ENCODE measurements around the gene ARL14. TPM values are rescaled to one million over a fixed set of nuclear protein-coding genes. Genes with fewer than 3 reads are reported as not detected.

The ARL14 gene
- total RNA-seq, result not detected

- Mint-ChIP-seq H3K4me1 (ENCODE audit: low read depth in 2 of 2) (no peaks in the 10 kb centered on the region), H3K27me3 (peaks cover 26 to 33% of the 10 kb centered on the region in 2 donors), H3K27ac (no peak within 1 kb of the TSS), H3K36me3 (no peaks in the 10 kb centered on the region), H3K9me3 (no peaks in the 10 kb centered on the region), H3K4me3 (no peak within 1 kb of the TSS)
- ATAC-seq (no peak), DNase-seq (ENCODE audit: low spot score) (no peak)
Measured at GRCh38 chr3:160676547-160677303, at the start of gene ARL14. Gene ARL14, plus strand, starts transcription at chr3:160677160. Its CDS starts 187 bp downstream, at chr3:160677347.

- no peaks in the 10 kb centered on the region for H3K36me3 Mint-ChIP-seq
- DNase-seq (ENCODE audit: low spot score) (no peak), ATAC-seq (no peak)
- no peaks in the 10 kb centered on the region for H3K9me3 Mint-ChIP-seq
- H3K27me3 Mint-ChIP-seq, result peaks cover 23 to 42% of the 10 kb centered on the region in 2 donors
- H3K4me1 Mint-ChIP-seq (ENCODE audit: low read depth in 2 of 2), result no peaks in the 10 kb centered on the region
- no peak overlapping the region for H3K27ac Mint-ChIP-seq
- H3K4me3 Mint-ChIP-seq, result no peak overlapping the region
Measured at GRCh38 chr3:160629491-160629890, 47.5 kb upstream of the ARL14 start.

GRCh38 chr3:160633361-160634083 lies 43.4 kb upstream of the ARL14 start:
- ATAC-seq (no peak), DNase-seq (ENCODE audit: low spot score) (no peak)
- Mint-ChIP-seq H3K9me3 (no peaks in the 10 kb centered on the region), H3K27ac (no peak overlapping the region), H3K36me3 (no peaks in the 10 kb centered on the region), H3K27me3 (peaks cover 23 to 35% of the 10 kb centered on the region in 2 donors), H3K4me1 (ENCODE audit: low read depth in 2 of 2) (no peaks in the 10 kb centered on the region), H3K4me3 (no peak overlapping the region)

GRCh38 chr3:160635213-160635612 lies 41.7 kb upstream of the ARL14 start:
- ATAC-seq (no peak), DNase-seq (ENCODE audit: low spot score) (no peak)
- Mint-ChIP-seq H3K36me3 (no peaks in the 10 kb centered on the region), H3K4me1 (ENCODE audit: low read depth in 2 of 2) (no peaks in the 10 kb centered on the region), H3K9me3 (no peaks in the 10 kb centered on the region), H3K27me3 (peaks cover 15 to 23% of the 10 kb centered on the region in 2 donors), H3K4me3 (no peak overlapping the region), H3K27ac (no peak overlapping the region)

GRCh38 chr3:160637086-160637485 lies 39.9 kb upstream of the ARL14 start:
- Mint-ChIP-seq H3K36me3 (no peaks in the 10 kb centered on the region), H3K4me3 (no peak overlapping the region), H3K27ac (no peak overlapping the region), H3K4me1 (ENCODE audit: low read depth in 2 of 2) (no peaks in the 10 kb centered on the region), H3K27me3 (peaks cover 11 to 19% of the 10 kb centered on the region in 2 donors), H3K9me3 (no peaks in the 10 kb centered on the region)
- DNase-seq (ENCODE audit: low spot score) (no peak), ATAC-seq (no peak)

GRCh38 chr3:160638184-160638583 lies 38.8 kb upstream of the ARL14 start:
- Mint-ChIP-seq H3K27me3 (peaks cover 11 to 16% of the 10 kb centered on the region in 2 donors), H3K9me3 (no peaks in the 10 kb centered on the region), H3K4me3 (no peak overlapping the region), H3K4me1 (ENCODE audit: low read depth in 2 of 2) (no peaks in the 10 kb centered on the region), H3K36me3 (no peaks in the 10 kb centered on the region), H3K27ac (no peak overlapping the region)
- DNase-seq (ENCODE audit: low spot score), result no peak
- ATAC-seq, result no peak

- H3K27me3 Mint-ChIP-seq, result peaks cover 0 to 5% of the 10 kb centered on the region in 2 donors
- H3K9me3 Mint-ChIP-seq, result no peaks in the 10 kb centered on the region
- H3K36me3 Mint-ChIP-seq, result no peaks in the 10 kb centered on the region
- ATAC-seq, result no peak
- no peak for DNase-seq (ENCODE audit: low spot score)
- H3K27ac Mint-ChIP-seq, result no peak overlapping the region
- no peak overlapping the region for H3K4me3 Mint-ChIP-seq
- H3K4me1 Mint-ChIP-seq (ENCODE audit: low read depth in 2 of 2), result no peaks in the 10 kb centered on the region
Measured at GRCh38 chr3:160641665-160642309, 35.2 kb upstream of the ARL14 start.

- Mint-ChIP-seq H3K4me1 (ENCODE audit: low read depth in 2 of 2) (no peaks in the 10 kb centered on the region), H3K27ac (no peak overlapping the region), H3K9me3 (no peaks in the 10 kb centered on the region), H3K27me3 (peaks cover 0 to 5% of the 10 kb centered on the region in 2 donors), H3K4me3 (no peak overlapping the region), H3K36me3 (no peaks in the 10 kb centered on the region)
- DNase-seq (ENCODE audit: low spot score), result no peak
- ATAC-seq, result no peak
Measured at GRCh38 chr3:160643994-160644393, 33.0 kb upstream of the ARL14 start.

- H3K4me1 Mint-ChIP-seq (ENCODE audit: low read depth in 2 of 2), result no peaks in the 10 kb centered on the region
- ATAC-seq, result no peak
Measured at GRCh38 chr3:160644491-160644890, 32.5 kb upstream of the ARL14 start.

GRCh38 chr3:160648701-160649100 lies 28.3 kb upstream of the ARL14 start:
- no peaks in the 10 kb centered on the region for H3K4me1 Mint-ChIP-seq (ENCODE audit: low read depth in 2 of 2)
- no peaks in the 10 kb centered on the region for H3K36me3 Mint-ChIP-seq
- H3K27ac Mint-ChIP-seq, result no peak overlapping the region
- DNase-seq (ENCODE audit: low spot score), result no peak
- no peak for ATAC-seq
- peaks cover 0 to 7% of the 10 kb centered on the region in 2 donors for H3K27me3 Mint-ChIP-seq
- no peak overlapping the region for H3K4me3 Mint-ChIP-seq
- H3K9me3 Mint-ChIP-seq, result no peaks in the 10 kb centered on the region

More at GRCh38 chr3:160644491-160644890, 32.5 kb upstream of the ARL14 start:
- peaks cover 0 to 5% of the 10 kb centered on the region in 2 donors for H3K27me3 Mint-ChIP-seq
- no peaks in the 10 kb centered on the region for H3K9me3 Mint-ChIP-seq
- H3K4me3 Mint-ChIP-seq, result no peak overlapping the region
- H3K36me3 Mint-ChIP-seq, result no peaks in the 10 kb centered on the region
- no peak overlapping the region for H3K27ac Mint-ChIP-seq
- DNase-seq (ENCODE audit: low spot score), result no peak

- no peak overlapping the region for H3K4me3 Mint-ChIP-seq
- peaks cover 0 to 8% of the 10 kb centered on the region in 2 donors for H3K27me3 Mint-ChIP-seq
Measured at GRCh38 chr3:160649596-160649995, 27.4 kb upstream of the ARL14 start.

GRCh38 chr3:160653512-160653911 lies 23.4 kb upstream of the ARL14 start:
- H3K4me3 Mint-ChIP-seq, result no peak overlapping the region
- no peaks in the 10 kb centered on the region for H3K4me1 Mint-ChIP-seq (ENCODE audit: low read depth in 2 of 2)
- H3K9me3 Mint-ChIP-seq, result no peaks in the 10 kb centered on the region
- peaks cover 14 to 37% of the 10 kb centered on the region in 2 donors for H3K27me3 Mint-ChIP-seq
- H3K27ac Mint-ChIP-seq, result no peak overlapping the region
- ATAC-seq (no peak), DNase-seq (ENCODE audit: low spot score) (no peak)
- H3K36me3 Mint-ChIP-seq, result no peaks in the 10 kb centered on the region

More at GRCh38 chr3:160649596-160649995, 27.4 kb upstream of the ARL14 start:
- no peak for ATAC-seq
- Mint-ChIP-seq H3K27ac (no peak overlapping the region), H3K4me1 (ENCODE audit: low read depth in 2 of 2) (no peaks in the 10 kb centered on the region), H3K36me3 (no peaks in the 10 kb centered on the region), H3K9me3 (no peaks in the 10 kb centered on the region)
- no peak for DNase-seq (ENCODE audit: low spot score)

GRCh38 chr3:160660902-160661301 lies 16.1 kb upstream of the ARL14 start:
- no peak for ATAC-seq

GRCh38 chr3:160661660-160662059 lies 15.3 kb upstream of the ARL14 start:
- H3K4me1 Mint-ChIP-seq (ENCODE audit: low read depth in 2 of 2), result peaks cover 10 to 12% of the 10 kb centered on the region in 2 donors
- no peak overlapping the region for H3K4me3 Mint-ChIP-seq
- DNase-seq (ENCODE audit: low spot score) (no peak), ATAC-seq (no peak)
- H3K27me3 Mint-ChIP-seq, result peaks cover 16 to 26% of the 10 kb centered on the region in 2 donors
- H3K27ac Mint-ChIP-seq, result no peak overlapping the region
- no peaks in the 10 kb centered on the region for H3K9me3 Mint-ChIP-seq
- H3K36me3 Mint-ChIP-seq, result no peaks in the 10 kb centered on the region

More at GRCh38 chr3:160660902-160661301, 16.1 kb upstream of the ARL14 start:
- Mint-ChIP-seq H3K9me3 (no peaks in the 10 kb centered on the region), H3K4me3 (no peak overlapping the region), H3K27ac (no peak overlapping the region), H3K4me1 (ENCODE audit: low read depth in 2 of 2) (peaks cover 5% of the 10 kb centered on the region in 2 donors), H3K27me3 (peaks cover 16 to 23% of the 10 kb centered on the region in 2 donors), H3K36me3 (no peaks in the 10 kb centered on the region)
- DNase-seq (ENCODE audit: low spot score), result no peak

Data from natural killer cell treated with Interleukin-12 subunit alpha and Interleukin-12 subunit beta and Interleukin-15 and Interleukin-18, amount 100 ng/mL, for 72 hours (primary cell).